Measurements from ENCODE around the gene CTNNA2. TPM values are rescaled to one million over a fixed set of nuclear protein-coding genes. Genes with fewer than 3 reads are reported as not detected.

Gene CTNNA2
- total and polyA plus RNA-seq, 2 of the 8 experiments (the other 6 are each of a cell fraction or from before 2014, with no cell fraction given): 3.9 to 9.0 TPM

DNA sequence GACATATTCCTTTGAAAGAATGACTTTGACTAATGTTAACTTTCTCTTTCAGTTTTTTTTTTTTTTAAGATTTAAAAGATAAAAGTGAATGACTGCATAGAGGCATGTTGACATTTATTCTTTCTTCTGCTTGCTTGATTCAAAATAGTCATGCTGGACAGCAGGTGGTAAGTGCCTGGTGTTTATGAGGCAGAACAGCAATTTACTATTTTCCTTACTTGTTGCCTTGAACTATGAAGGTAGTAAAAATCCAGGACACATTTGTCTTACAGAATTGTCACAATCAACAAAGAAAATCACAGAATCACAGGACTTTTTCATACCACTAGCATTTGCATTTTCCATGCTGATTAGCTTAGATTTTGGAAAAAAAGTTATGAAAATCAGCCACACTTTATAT is 388.3 kb downstream of the CTNNA2 start:
- FAIRE-seq (no peak), DNase-seq (ENCODE audit: low read depth in 1 of 2, low spot score in 2 of 2) (no peak)
- 0 out of 2 replicates have a peak, but pooled peaks cover 2% of the 10 kb centered on the region for H3K23me2 ChIP-seq (ENCODE audit: low read depth, low read length)
- no peak overlapping the region for H2BK20ac ChIP-seq (ENCODE audit: low read length)
- no peak overlapping the region for H2BK12ac ChIP-seq (ENCODE audit: low read depth, low read length)
- TF ChIP-seq NANOG (IDR thresholded peaks at IDR 0.05; ENCODE audit: insufficient read depth, low read depth, low read length, poor library complexity, severe bottlenecking) (no peak), SP1 (IDR thresholded peaks at IDR 0.05; ENCODE audit: low read depth, low read length) (no peak), HDAC2 (IDR thresholded peaks at IDR 0.05; ENCODE audit: borderline replicate concordance in 1 of 2, low read depth in 2 of 2, low read length in 2 of 2) (no peak), HDAC6 (IDR thresholded peaks at IDR 0.05; ENCODE audit: low read depth, low read length) (no peak), JUN (IDR thresholded peaks at IDR 0.05; ENCODE audit: low read depth, low read length) (no peak), POU5F1 (IDR thresholded peaks at IDR 0.05; ENCODE audit: low read depth, low read length) (no peak), ASH2L (IDR thresholded peaks at IDR 0.05; ENCODE audit: low read length) (no peak), JUND (IDR thresholded peaks at IDR 0.05; ENCODE audit: low read length) (no peak), BACH1 (IDR thresholded peaks at IDR 0.05; ENCODE audit: low read length) (no peak), TAF7 (optimal IDR thresholded peaks at IDR 0.05; ENCODE audit: borderline replicate concordance, low read depth, low read length) (no peak), RXRA (IDR thresholded peaks at IDR 0.05; ENCODE audit: insufficient read depth, low read depth, low read length) (no peak)
- TF ChIP-seq, protein P1, sequence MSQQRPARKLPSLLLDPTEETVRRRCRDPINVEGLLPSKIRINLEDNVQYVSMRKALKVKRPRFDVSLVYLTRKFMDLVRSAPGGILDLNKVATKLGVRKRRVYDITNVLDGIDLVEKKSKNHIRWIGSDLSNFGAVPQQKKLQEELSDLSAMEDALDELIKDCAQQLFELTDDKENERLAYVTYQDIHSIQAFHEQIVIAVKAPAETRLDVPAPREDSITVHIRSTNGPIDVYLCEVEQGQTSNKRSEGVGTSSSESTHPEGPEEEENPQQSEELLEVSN (IDR thresholded peaks at IDR 0.05): no peak
- TF ChIP-seq, protein P2, sequence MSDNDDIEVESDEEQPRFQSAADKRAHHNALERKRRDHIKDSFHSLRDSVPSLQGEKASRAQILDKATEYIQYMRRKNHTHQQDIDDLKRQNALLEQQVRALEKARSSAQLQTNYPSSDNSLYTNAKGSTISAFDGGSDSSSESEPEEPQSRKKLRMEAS (IDR thresholded peaks at IDR 0.05): no peak
- no peaks in the 10 kb centered on the region for H3K36me3 ChIP-seq (ENCODE audit: control insufficient read depth in 2 of 4, insufficient read depth in 4 of 4, low read length in 3 of 4)
- no peak overlapping the region for H2BK5ac ChIP-seq (ENCODE audit: low read depth, low read length)
- H3K14ac ChIP-seq (ENCODE audit: insufficient read length): no peak overlapping the region
- H3K27me3 ChIP-seq (replicated peaks in 1 of 4; ENCODE audit: control insufficient read depth in 3 of 4, extremely low read depth in 1 of 4, insufficient read depth in 3 of 4, low read length in 3 of 4): no peaks in the 10 kb centered on the region
- H3K79me2 ChIP-seq (ENCODE audit: control insufficient read depth in 1 of 2, insufficient read depth in 2 of 2, low read length in 2 of 2): no peaks in the 10 kb centered on the region
- H4K91ac ChIP-seq (replicated peaks; ENCODE audit: insufficient read length, low read length): no peak overlapping the region
- no peaks in the 10 kb centered on the region for H4K20me1 ChIP-seq (replicated peaks in 1 of 2; ENCODE audit: control insufficient read depth in 1 of 2, insufficient read depth in 2 of 2, low read length in 2 of 2)
- H3K4ac ChIP-seq (replicated peaks; ENCODE audit: insufficient read length, low read depth, low read length): no peak overlapping the region
- H2BK15ac ChIP-seq (ENCODE audit: low read length): no peak overlapping the region
- no peak overlapping the region for H3K9ac ChIP-seq (replicated peaks in 1 of 4; ENCODE audit: extremely low read depth in 1 of 4, low read depth in 3 of 4, low read length in 3 of 4)
- H3K9me3 ChIP-seq (ENCODE audit: insufficient read depth in 2 of 2, low read depth in 1 of 2, low read length in 1 of 2): no peaks in the 10 kb centered on the region
- H3K4me2 ChIP-seq (ENCODE audit: insufficient read depth in 1 of 2, low read depth in 2 of 2, low read length in 2 of 2): no peak overlapping the region
- no peak overlapping the region for H4K5ac ChIP-seq (ENCODE audit: insufficient read length, low read depth, low read length)
- no peak overlapping the region for H3K23ac ChIP-seq (ENCODE audit: insufficient read length)
- no peak overlapping the region for H2AFZ ChIP-seq (ENCODE audit: low read length)
- no peak overlapping the region for H3K18ac ChIP-seq (ENCODE audit: extremely low read depth, low read length)
- POLR2A ChIA-PET (ENCODE audit: partially characterized antibody): no interaction called here
- CTCF ChIA-PET (ENCODE audit: partially characterized antibody): interaction anchor here (0.9 to 1.6 kb wide), 4 partner anchors 8 to 13 kb away, joined by 3 to 6 read pairs (median 4); no protein-coding TSS in a partner anchor
- H3K27ac ChIP-seq (ENCODE audit: low read depth, low read length): no peak overlapping the region
- H3K4me3 ChIP-seq (ENCODE audit: extremely low read depth in 1 of 4, insufficient read depth in 2 of 4, low read depth in 3 of 4, low read length in 4 of 4): no peak overlapping the region
- H2BK120ac ChIP-seq (replicated peaks; ENCODE audit: low read depth, low read length): no peak overlapping the region
- H4K8ac ChIP-seq (ENCODE audit: extremely low read depth, insufficient read depth, low read length): no peak overlapping the region
- peaks cover 0 to 4% (median 0%) of the 10 kb centered on the region in 4 experiments; a peak in 1 of 7 replicates for H3K4me1 ChIP-seq (replicated peaks in 1 of 4; ENCODE audit: control insufficient read depth in 3 of 4, insufficient read depth in 4 of 4, low read length in 3 of 4)
- no peak overlapping the region for H3K56ac ChIP-seq (replicated peaks; ENCODE audit: insufficient read length, low read depth, low read length)
- H2AK5ac ChIP-seq (ENCODE audit: low read depth, low read length): no peak overlapping the region
- no peaks in the 10 kb centered on the region for H3K79me1 ChIP-seq (ENCODE audit: low read depth, low read length)

Data from H1 (cell line).